HL-60 (cell line): ENCODE results near the gene AVEN.

Experiments used
- DNase-seq, 2 experiments: peaks; one replicate each; pipeline ENCODE4 v3.0.0-alpha.2; 2010 to 2020; ENCODE audit warnings: low read depth in 1 of 2, low spot score in 1 of 2
- H3K27ac ChIP-seq: fragments of 250-450 bp; sonication (Bioruptor Pico); replicated peaks from 2 replicates; pipeline ENCODE4 v1.5.1; 2020; ENCODE audit warnings: mild to moderate bottlenecking, moderate library complexity
- H3K27me3 ChIP-seq: fragments of 250-450 bp; sonication (Bioruptor Pico); 2 replicates; pipeline ENCODE4 v1.5.1; 2021; ENCODE audit warnings: mild to moderate bottlenecking, moderate library complexity; ENCODE audit not compliant: insufficient read depth, poor library complexity, severe bottlenecking
- H3K4me3 ChIP-seq: replicated peaks from 2 replicates; pipeline ENCODE4 v1.5.1; 2011; ENCODE audit warnings: mild to moderate bottlenecking, control low read depth, low read length; ENCODE audit not compliant: insufficient read depth
- CTCF ChIP-seq: IDR thresholded peaks from one replicate; pipeline ENCODE4 v1.5.1; 2011; ENCODE audit warnings: low read length, control low read depth, inconsistent platforms; ENCODE audit not compliant: insufficient read depth
- GABPA ChIP-seq: IDR thresholded peaks from 2 replicates; pipeline ENCODE4 v1.6.1; 2012; ENCODE audit warnings: low read depth
- POLR2AphosphoS5 ChIP-seq: IDR thresholded peaks from 2 replicates; pipeline ENCODE4 v1.6.1; 2012; ENCODE audit warnings: low read depth
- REST ChIP-seq: IDR thresholded peaks from 2 replicates; pipeline ENCODE4 v1.6.1; 2012; ENCODE audit warnings: low read depth; ENCODE audit not compliant: insufficient replicate concordance
- SPI1 ChIP-seq: IDR thresholded peaks from 2 replicates; pipeline ENCODE4 v1.6.1; 2012; ENCODE audit warnings: low read depth, mild to moderate bottlenecking, borderline replicate concordance

Gene AVEN

GRCh38 chr15:33834892-33835743 is 203.9 kb downstream of the AVEN start:
- H3K27me3 ChIP-seq: no peaks in the 10 kb centered on the region
- TF ChIP-seq POLR2AphosphoS5 (no peak), CTCF (no peak), GABPA (no peak), REST (no peak), SPI1 (no peak)
- H3K27ac ChIP-seq: no peak overlapping the region
- no peak overlapping the region for H3K4me3 ChIP-seq
- no peak for DNase-seq

- Histone ChIP-seq H3K27me3 (peaks cover 3% of the 10 kb centered on the region), H3K27ac (no peak overlapping the region), H3K4me3 (no peak overlapping the region)
- TF ChIP-seq REST: no peak
- DNase-seq: no peak
Measured at GRCh38 chr15:33831646-33832045, 207.4 kb downstream of the AVEN start.

GRCh38 chr15:33830351-33830750 is 208.7 kb downstream of the AVEN start:
- Histone ChIP-seq H3K27me3 (peaks cover 3% of the 10 kb centered on the region), H3K4me3 (no peak overlapping the region), H3K27ac (no peak overlapping the region)
- DNase-seq: no peak
- TF ChIP-seq REST (no peak), CTCF (no peak)
